Cerebellar cortex (tissue), 1 donor: ENCODE results near the gene KDSR.

Experiments
- DNase-seq: peaks from one replicate; pipeline ENCODE4 v3.0.0-alpha.2; 2015; ENCODE audit warnings: low spot score

The KDSR gene

GRCh38 chr18:63321291-63321690 lies 45.7 kb downstream of the KDSR start:
- DNase-seq: peak; percentile 29

- DNase-seq: no peak
Measured at GRCh38 chr18:63320975-63321265, 46.1 kb downstream of the KDSR start.

- peak; percentile 83 for DNase-seq
Measured at GRCh38 chr18:63320123-63320974, 46.7 kb downstream of the KDSR start.

- DNase-seq: peak; percentile 50
Measured at GRCh38 chr18:63319383-63320122, 47.5 kb downstream of the KDSR start, which contains the start of gene BCL2. Gene BCL2 (minus strand): TSS chr18:63319769.

- DNase-seq: no peak
Measured at GRCh38 chr18:63318889-63319382, 48.1 kb downstream of the KDSR start.

GRCh38 chr18:63317982-63318888 lies 48.8 kb downstream of the KDSR start:
- DNase-seq: peak; percentile 78

GRCh38 chr18:63317556-63317946 lies 49.5 kb downstream of the KDSR start:
- DNase-seq: peak; percentile 16

- DNase-seq: no peak
Measured at GRCh38 chr18:63316612-63317555, 50.1 kb downstream of the KDSR start.

- no peak for DNase-seq
Measured at GRCh38 chr18:63315876-63316275, 51.1 kb downstream of the KDSR start.

GRCh38 chr18:63315131-63315662 lies 51.8 kb downstream of the KDSR start:
- DNase-seq: peak; percentile 24

- no peak for DNase-seq
Measured at GRCh38 chr18:63314062-63314790, 52.8 kb downstream of the KDSR start.

GRCh38 chr18:63313396-63313917 lies 53.5 kb downstream of the KDSR start:
- DNase-seq: no peak

- no peak for DNase-seq
Measured at GRCh38 chr18:63312737-63313395, 54.1 kb downstream of the KDSR start.

GRCh38 chr18:63312019-63312409 lies 55.0 kb downstream of the KDSR start:
- DNase-seq: no peak

- DNase-seq: no peak
Measured at GRCh38 chr18:63311118-63312018, 55.6 kb downstream of the KDSR start.

- no peak for DNase-seq
Measured at GRCh38 chr18:63309422-63309821, 57.6 kb downstream of the KDSR start.

- peak; percentile 53 for DNase-seq
Measured at GRCh38 chr18:63307551-63308200, 59.3 kb downstream of the KDSR start.
